ENCODE data around the gene B3GAT2.

The B3GAT2 gene

GRCh38 chr6:70894001-70894400 is 62.9 kb downstream of the B3GAT2 start:
- no peak for DNase-seq

DNA sequence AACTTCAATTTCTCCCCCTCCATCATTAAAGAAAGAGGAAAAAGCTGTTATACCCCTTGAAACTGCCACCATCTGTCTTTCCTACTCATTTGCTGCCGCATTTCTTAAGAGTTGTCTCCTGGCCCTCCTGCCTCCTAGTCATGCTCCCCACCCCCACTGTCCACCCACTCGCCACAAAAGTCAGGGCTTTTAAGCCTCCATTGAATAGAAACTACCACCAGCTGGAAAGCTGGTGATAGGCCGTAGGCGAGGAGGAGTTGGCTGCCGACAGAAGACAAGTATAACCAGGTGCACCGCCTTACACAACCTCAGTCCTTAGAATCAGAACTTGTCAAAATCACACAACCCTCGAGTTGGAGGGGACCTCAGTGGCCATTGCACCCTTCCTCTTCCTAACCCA is 67.6 kb downstream of the B3GAT2 start:
- DNase-seq = no peak

- DNase-seq = no peak
Measured at GRCh38 chr6:70886661-70887060, 70.2 kb downstream of the B3GAT2 start.

DNA sequence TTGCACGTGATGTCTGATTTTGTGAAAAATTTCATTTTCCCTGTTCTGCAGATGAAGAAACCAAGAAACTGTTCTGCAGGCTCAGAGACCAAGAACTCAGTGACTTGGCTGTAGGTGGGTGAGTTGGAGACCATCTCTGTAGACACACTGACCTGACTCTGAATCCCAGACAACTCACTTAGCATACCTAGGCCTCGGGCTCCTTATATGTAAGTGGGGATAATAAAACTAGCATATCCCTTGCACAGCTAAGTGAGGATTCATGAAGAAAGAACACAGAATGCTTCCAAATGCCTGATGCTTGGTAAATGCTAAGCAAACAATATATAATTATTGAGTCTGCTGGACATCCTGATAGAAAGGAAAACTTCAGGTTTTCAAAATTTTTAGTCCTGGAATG is 70.8 kb downstream of the B3GAT2 start:
- no peak for DNase-seq

GRCh38 chr6:70884074-70884983 is 72.5 kb downstream of the B3GAT2 start:
- peak; percentile 46 to 64 for DNase-seq

DNA sequence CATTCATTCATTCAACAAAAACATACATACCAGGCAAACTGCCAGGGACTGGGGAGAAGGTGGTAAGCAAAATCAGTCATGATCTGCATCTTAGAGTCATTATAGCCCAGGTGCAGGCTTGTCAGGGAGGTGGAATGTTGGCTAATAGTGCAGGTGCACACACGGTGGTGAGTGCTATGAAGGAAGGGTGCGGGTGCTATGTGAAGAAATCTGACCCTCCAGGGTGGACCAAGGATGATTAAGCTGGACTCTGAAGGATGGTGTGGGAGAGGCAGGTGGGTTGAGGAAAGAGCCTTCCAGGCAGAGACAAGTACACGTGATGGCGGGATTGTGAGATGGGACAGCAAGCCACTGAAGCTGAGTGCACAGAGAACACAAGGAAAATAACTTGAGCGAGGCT is 77.4 kb downstream of the B3GAT2 start:
- DNase-seq = no peak

DNA sequence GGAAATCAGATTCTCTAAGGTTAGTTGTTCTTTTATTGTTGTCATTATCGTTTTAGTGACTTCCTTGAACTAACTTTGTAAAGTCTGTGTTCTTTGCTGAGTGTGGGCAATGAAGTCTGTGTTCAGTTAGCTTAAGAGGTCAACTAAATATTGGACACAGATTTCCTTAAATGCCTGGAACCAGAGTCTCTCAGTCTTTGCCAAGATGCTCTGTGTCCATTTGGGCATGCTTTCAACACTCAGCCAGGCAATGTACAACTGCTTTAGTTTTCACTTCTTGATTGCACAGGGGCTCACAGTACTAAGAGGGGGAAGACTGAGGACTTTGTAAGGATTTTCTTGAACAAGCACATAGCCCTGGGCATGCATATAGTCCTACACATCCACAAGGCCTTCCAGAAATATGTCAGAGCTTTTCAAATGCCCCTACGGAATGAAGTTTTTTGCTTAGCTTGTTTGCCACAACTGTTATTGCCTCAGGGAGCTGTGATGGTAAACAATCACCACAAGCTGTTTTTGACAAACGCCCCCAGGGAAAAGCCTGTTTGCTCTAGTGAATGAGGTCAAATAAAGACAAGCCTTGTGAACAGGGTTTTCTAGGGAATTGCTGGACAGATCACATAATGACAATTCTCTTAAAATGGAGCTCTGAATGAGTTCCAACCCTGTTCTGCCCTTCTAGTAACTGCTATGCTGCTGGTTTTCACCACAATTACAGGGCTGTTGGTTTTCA is 82.5 kb downstream of the B3GAT2 start:
- no peak for DNase-seq

DNA sequence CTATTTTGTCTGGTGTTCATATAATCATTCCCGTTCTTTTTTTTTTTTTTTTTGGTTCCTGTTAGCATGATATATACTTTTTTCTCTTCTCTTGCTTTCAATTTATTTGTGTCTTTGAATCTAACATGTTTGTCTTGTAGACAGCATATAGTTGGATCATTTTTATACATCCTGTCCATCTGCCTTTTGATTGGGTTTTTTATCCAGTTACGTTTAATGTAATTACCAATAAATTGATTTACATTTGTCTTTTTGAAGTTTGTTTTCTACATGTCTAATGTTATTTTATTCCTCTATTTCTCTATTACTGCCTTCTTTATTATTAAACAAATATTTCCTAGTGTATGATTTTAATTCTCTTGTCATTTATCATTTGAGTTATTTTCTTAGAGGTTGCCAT is 84.4 kb downstream of the B3GAT2 start:
- no peak for DNase-seq

- DNase-seq = no peak
Measured at GRCh38 chr6:70864401-70864800, 92.5 kb downstream of the B3GAT2 start.

DNA sequence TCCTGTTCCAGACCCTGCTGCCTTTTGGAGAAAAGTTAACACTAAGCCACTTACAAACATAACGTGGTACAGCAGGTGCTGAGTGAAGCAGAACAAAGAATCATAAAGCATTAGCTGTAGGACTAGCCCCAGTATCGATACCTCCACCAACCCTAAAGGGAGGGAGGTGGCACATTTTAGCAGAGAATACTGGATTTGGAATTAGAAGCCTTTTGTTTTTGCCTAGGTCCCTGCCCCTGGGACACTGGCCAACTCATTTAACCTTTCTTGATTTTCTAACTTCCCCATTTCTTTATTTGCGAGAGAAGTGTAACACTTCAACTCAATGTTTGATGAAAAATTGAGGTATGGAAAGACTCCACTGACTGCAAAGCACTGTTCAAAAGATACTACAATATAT is 93.5 kb downstream of the B3GAT2 start:
- no peak for DNase-seq

GRCh38 chr6:70860920-70861319 is 95.9 kb downstream of the B3GAT2 start:
- no peak for DNase-seq

GRCh38 chr6:70860045-70860444 is 96.8 kb downstream of the B3GAT2 start:
- no peak for DNase-seq

- DNase-seq = no peak
Measured at GRCh38 chr6:70857387-70858077, 99.3 kb downstream of the B3GAT2 start.

DNA sequence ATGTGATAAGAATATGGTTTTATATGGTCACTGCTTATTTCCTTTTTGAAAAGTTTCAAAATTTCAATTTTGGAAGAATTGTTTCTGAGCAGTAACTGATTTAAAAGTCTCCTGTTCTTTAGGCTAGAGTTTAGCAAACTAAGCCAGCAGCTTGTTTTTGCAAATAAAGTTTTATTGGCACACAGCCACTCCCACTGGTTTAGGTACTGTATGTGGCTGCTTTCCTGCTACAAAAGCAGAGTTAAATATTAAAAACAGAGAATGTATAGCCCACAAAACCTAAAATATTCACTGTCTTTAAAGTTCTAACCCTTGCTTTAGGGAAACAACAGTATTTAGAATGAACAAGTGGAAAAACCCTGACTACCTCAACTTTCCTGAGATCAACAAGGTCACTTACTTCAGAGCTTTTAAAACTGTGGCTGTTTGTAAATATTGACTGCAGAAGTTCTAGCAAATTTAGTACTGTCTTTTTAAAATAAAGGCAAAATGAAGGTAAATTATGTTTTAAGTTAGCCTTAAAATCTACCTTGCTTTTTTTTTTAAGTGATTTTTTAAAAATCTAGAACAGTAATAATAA is 104.1 kb downstream of the B3GAT2 start:
- DNase-seq = no peak

GRCh38 chr6:70849348-70850069 is 107.4 kb downstream of the B3GAT2 start:
- no peak for DNase-seq

GRCh38 chr6:70847106-70848084 is 109.5 kb downstream of the B3GAT2 start:
- no peak for DNase-seq

DNA sequence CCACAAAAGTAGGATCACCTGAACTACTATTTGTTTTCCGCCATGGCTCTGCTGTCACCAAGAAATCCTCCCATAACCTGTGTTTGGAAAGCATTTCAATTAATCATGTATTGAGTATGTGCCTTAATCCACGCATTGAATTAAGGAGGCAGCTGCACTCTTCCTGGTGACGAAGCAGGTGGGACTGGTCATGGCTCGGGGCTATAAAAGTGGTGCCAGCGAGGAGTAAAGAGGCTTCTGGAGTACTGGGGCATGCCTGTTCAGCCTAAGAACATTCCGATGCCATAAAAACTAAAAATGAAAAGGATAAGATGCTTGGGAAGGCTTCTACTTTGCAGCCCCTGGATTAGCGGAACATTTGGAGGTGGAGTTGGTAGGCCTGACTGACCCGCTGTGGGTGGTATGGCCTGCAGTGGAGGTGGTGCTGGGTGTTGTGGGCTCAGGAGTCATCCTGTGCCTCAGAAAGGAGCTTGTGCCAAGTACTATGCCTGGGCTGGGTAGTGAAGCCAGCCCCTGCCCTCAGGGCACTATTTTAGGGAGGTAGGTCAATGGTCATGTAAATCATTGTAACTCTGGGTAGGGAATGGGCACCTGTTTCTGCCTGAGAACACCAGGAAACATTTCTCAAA is 110.5 kb downstream of the B3GAT2 start:
- DNase-seq = no peak

GRCh38 chr6:70844301-70844700 is 112.6 kb downstream of the B3GAT2 start:
- no peak for DNase-seq

DNA sequence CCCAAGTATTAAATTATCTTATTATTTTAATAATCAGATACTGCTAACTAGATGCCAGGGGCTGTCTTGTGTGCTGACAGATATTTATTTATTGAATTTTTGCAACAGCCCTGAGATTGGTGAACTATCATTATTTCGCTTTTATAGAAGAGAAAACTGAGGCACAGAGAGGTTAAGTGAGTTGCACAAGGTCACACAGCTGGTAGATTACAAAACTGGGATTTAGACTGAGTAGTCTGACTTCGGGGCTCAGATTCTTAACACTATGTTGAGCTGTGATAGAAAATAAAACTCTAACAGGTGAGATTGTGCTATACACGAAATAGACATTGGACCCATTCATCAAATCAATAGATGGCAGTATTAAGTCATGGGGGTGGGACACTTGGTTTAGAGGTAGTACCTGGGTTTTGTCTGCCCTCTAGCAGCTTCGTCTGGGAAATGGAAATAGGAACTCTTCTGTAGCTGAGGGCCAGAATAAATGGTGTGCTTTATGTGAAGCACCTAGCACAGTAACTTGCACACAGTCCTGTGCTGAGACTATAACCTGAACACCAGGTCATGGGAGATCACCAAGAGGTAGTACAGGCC is 113.4 kb downstream of the B3GAT2 start:
- DNase-seq = no peak

DNA sequence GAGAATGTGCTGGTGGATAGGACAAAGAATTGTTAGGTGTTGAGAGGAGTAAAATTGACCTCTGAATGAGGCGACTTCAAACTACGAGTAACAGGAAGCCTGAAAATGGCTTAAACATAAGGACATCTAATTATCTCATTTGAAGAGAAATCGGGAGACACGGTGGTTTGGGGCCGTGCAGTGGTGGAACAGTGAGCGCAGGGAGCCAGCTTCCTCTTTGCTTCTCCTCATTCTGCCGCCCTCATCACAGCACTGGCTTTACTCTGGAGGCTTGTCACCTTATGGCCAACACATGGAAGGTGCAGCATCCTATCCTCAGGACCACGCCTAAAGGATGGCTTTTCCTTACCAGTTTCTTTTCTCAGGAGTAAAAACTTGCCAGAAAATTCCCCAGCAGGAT is 114.3 kb downstream of the B3GAT2 start:
- no peak for DNase-seq
